HG02610 (cell line): ENCODE results near the gene AMFR.

Experiments used
- ATAC-seq: cut with Tn5 transposase; IDR thresholded peaks from one replicate; pipeline ENCODE4 v1.9.1; 2021; ENCODE audit warnings: mild to moderate bottlenecking, moderate library complexity; ENCODE audit not compliant: unreplicated experiment

The AMFR gene

GRCh38 chr16:56425439-56425832 is at the start of gene AMFR:
Gene AMFR, minus strand, starts transcription at chr16:56425545. Its CDS starts 218 bp downstream, at chr16:56425327.
- peak; percentile 82 for ATAC-seq

- ATAC-seq = no peak
These were observed 45.3 kb upstream of the AMFR start for GRCh38 chr16:56470666-56471065.

- no peak for ATAC-seq
These were observed 44.9 kb upstream of the AMFR start for GRCh38 chr16:56470232-56470631.

GRCh38 chr16:56469748-56470147 is 44.4 kb upstream of the AMFR start:
- ATAC-seq = no peak

GRCh38 chr16:56468800-56469199 is 43.5 kb upstream of the AMFR start:
- ATAC-seq = no peak

GRCh38 chr16:56466344-56466743 is 41.0 kb upstream of the AMFR start:
- no peak for ATAC-seq

- no peak for ATAC-seq
These were observed 37.8 kb upstream of the AMFR start for GRCh38 chr16:56463153-56463552.

GRCh38 chr16:56462064-56462796 is 36.9 kb upstream of the AMFR start:
- ATAC-seq = no peak

- no peak for ATAC-seq
These were observed 34.8 kb upstream of the AMFR start for GRCh38 chr16:56460101-56460500.

- ATAC-seq = no peak
These were observed 32.7 kb upstream of the AMFR start for GRCh38 chr16:56457927-56458470.

GRCh38 chr16:56451753-56452689 is 26.7 kb upstream of the AMFR start:
- peak; percentile 43 for ATAC-seq

GRCh38 chr16:56450986-56451752 is 25.8 kb upstream of the AMFR start, which contains the start of the genes NUDT21 and OGFOD1:
Gene NUDT21, minus strand, starts transcription at chr16:56451332. Its CDS starts 130 bp downstream, at chr16:56451202.
Gene OGFOD1, plus strand, starts transcription at chr16:56451554. Its CDS starts 59 bp downstream, at chr16:56451613.
- ATAC-seq = peak; percentile 98

GRCh38 chr16:56450275-56450985 is 25.1 kb upstream of the AMFR start:
- ATAC-seq = peak; percentile 21

- no peak for ATAC-seq
These were observed 22.7 kb upstream of the AMFR start for GRCh38 chr16:56448005-56448404.

- no peak for ATAC-seq
These were observed 21.9 kb upstream of the AMFR start for GRCh38 chr16:56447286-56447685.

- ATAC-seq = no peak
These were observed 12.7 kb upstream of the AMFR start for GRCh38 chr16:56438038-56438437.

GRCh38 chr16:56436258-56436657 is 10.9 kb upstream of the AMFR start:
- no peak for ATAC-seq

GRCh38 chr16:56428091-56428490 is 2.7 kb upstream of the AMFR start:
- ATAC-seq = no peak

GRCh38 chr16:56426585-56426984 is 1.2 kb upstream of the AMFR start:
- ATAC-seq = no peak
